Measurements from ENCODE around the gene CD19. TPM values are rescaled to one million over a fixed set of nuclear protein-coding genes. Genes with fewer than 3 reads are reported as not detected.

CD19 gene
- total and polyA plus RNA-seq, 2 of the 8 experiments (the other 6 are each of a cell fraction or from before 2014, with no cell fraction given) = 0.57 to 0.65 TPM

- DNase-seq (ENCODE audit: low read depth in 1 of 2, low spot score in 2 of 2) = no peak
- peaks cover 4% of the 10 kb centered on the region for H3K79me1 ChIP-seq (ENCODE audit: low read depth, low read length)
- H3K56ac ChIP-seq (replicated peaks; ENCODE audit: insufficient read length, low read depth, low read length) = no peak overlapping the region
- H2BK5ac ChIP-seq (ENCODE audit: low read depth, low read length) = no peak overlapping the region
- H4K20me1 ChIP-seq (replicated peaks in 1 of 2; ENCODE audit: control insufficient read depth in 1 of 2, insufficient read depth in 2 of 2, low read length in 2 of 2) = peaks cover 3 to 4% of the 10 kb centered on the region in 2 experiments
- H3K23ac ChIP-seq (ENCODE audit: insufficient read length) = no peak overlapping the region
- H2BK12ac ChIP-seq (ENCODE audit: low read depth, low read length) = no peak overlapping the region
- H2BK120ac ChIP-seq (replicated peaks; ENCODE audit: low read depth, low read length) = no peak overlapping the region
- H3K23me2 ChIP-seq (ENCODE audit: low read depth, low read length) = no peaks in the 10 kb centered on the region
- no peak overlapping the region for H2BK15ac ChIP-seq (ENCODE audit: low read length)
- no peak overlapping the region for H3K14ac ChIP-seq (ENCODE audit: insufficient read length)
- H3K9me3 ChIP-seq (ENCODE audit: insufficient read depth in 2 of 2, low read depth in 1 of 2, low read length in 1 of 2) = no peaks in the 10 kb centered on the region
- H2AFZ ChIP-seq (ENCODE audit: low read length) = no peak overlapping the region
- H3K4me2 ChIP-seq (ENCODE audit: insufficient read depth in 1 of 2, low read depth in 2 of 2, low read length in 2 of 2) = no peak overlapping the region
- WGBS, 2 experiments (ENCODE audit: extremely low coverage in 1 of 2, insufficient coverage in 1 of 2, insufficient read length in 1 of 2, insufficient replicate concordance in 2 of 2, low coverage in 1 of 2, low lambda C conversion rate in 2 of 2, missing lambda C conversion rate in 1 of 2) = 99% methylated on average over 6 of the region's 6 CpGs; no CpG with 5 or more reads in 1 of the 2 experiments
- no peak overlapping the region for H3K18ac ChIP-seq (ENCODE audit: extremely low read depth, low read length)
- no peak overlapping the region for H3K4me3 ChIP-seq (ENCODE audit: extremely low read depth in 1 of 4, insufficient read depth in 2 of 4, low read depth in 3 of 4, low read length in 4 of 4)
- no peaks in the 10 kb centered on the region for H3K4me1 ChIP-seq (replicated peaks in 1 of 4; ENCODE audit: control insufficient read depth in 3 of 4, insufficient read depth in 4 of 4, low read length in 3 of 4)
- POLR2A ChIA-PET (ENCODE audit: partially characterized antibody) = interaction anchor here (0.7 to 1.6 kb wide), 4 partner anchors 8 to 304 kb away, joined by 3 to 4 read pairs (median 4); no protein-coding TSS in a partner anchor
- H4K91ac ChIP-seq (replicated peaks; ENCODE audit: insufficient read length, low read length) = no peak overlapping the region
- H3K27me3 ChIP-seq (replicated peaks in 1 of 4; ENCODE audit: control insufficient read depth in 3 of 4, extremely low read depth in 1 of 4, insufficient read depth in 3 of 4, low read length in 3 of 4) = no peaks in the 10 kb centered on the region
- H3K79me2 ChIP-seq (ENCODE audit: control insufficient read depth in 1 of 2, insufficient read depth in 2 of 2, low read length in 2 of 2) = peaks cover 0 to 1% of the 10 kb centered on the region in 2 experiments; a peak in 1 of 4 replicates
- no peak overlapping the region for H2AK5ac ChIP-seq (ENCODE audit: low read depth, low read length)
- H2BK20ac ChIP-seq (ENCODE audit: low read length) = no peak overlapping the region
- no peak for FAIRE-seq
- H4K8ac ChIP-seq (ENCODE audit: extremely low read depth, insufficient read depth, low read length) = no peak overlapping the region; the same call in 1 of the 2 replicates
- TF ChIP-seq CTBP2 (IDR thresholded peaks at IDR 0.05; ENCODE audit: borderline replicate concordance, insufficient read depth, insufficient read length, low read length) (no peak), KDM1A (IDR thresholded peaks at IDR 0.05; ENCODE audit: borderline replicate concordance, low read length) (no peak), ATF3 (IDR thresholded peaks at IDR 0.05; ENCODE audit: insufficient read depth, low read depth, low read length) (no peak), PHF8 (conservative IDR thresholded peaks at IDR 0.05; ENCODE audit: low read depth, low read length) (no peak), ASH2L (IDR thresholded peaks at IDR 0.05; ENCODE audit: low read length) (no peak), NRF1 (IDR thresholded peaks at IDR 0.05; ENCODE audit: low read depth, low read length) (no peak), FOSL1 (IDR thresholded peaks at IDR 0.05; ENCODE audit: insufficient read depth, low read depth, low read length) (no peak), CBX8 (IDR thresholded peaks at IDR 0.05; ENCODE audit: borderline replicate concordance, low read depth, low read length) (no peak), GTF2F1 (IDR thresholded peaks at IDR 0.05; ENCODE audit: borderline replicate concordance, low read depth, low read length) (no peak), ZNF274 (IDR thresholded peaks at IDR 0.05; ENCODE audit: borderline replicate concordance, extremely low read depth, low read length) (no peak), POLR2AphosphoS5 (IDR thresholded peaks at IDR 0.05; ENCODE audit: low read depth, low read length) (no peak), POLR2A (IDR thresholded peaks at IDR 0.05; ENCODE audit: control extremely low read depth in 1 of 2, low read depth in 2 of 2, low read length in 2 of 2) (no peak), CREB1 (IDR thresholded peaks at IDR 0.05) (no peak)
- CTCF ChIA-PET (ENCODE audit: partially characterized antibody) = no interaction called here
- H3K27ac ChIP-seq (ENCODE audit: low read depth, low read length) = no peak overlapping the region
- peaks cover 32 to 78% (median 65%) of the 10 kb centered on the region in 4 experiments for H3K36me3 ChIP-seq (ENCODE audit: control insufficient read depth in 2 of 4, insufficient read depth in 4 of 4, low read length in 3 of 4)
- H3K4ac ChIP-seq (replicated peaks; ENCODE audit: insufficient read length, low read depth, low read length) = no peak overlapping the region
- no peak overlapping the region for H4K5ac ChIP-seq (ENCODE audit: insufficient read length, low read depth, low read length)
- H3K9ac ChIP-seq (replicated peaks in 1 of 4; ENCODE audit: extremely low read depth in 1 of 4, low read depth in 3 of 4, low read length in 3 of 4) = no peak overlapping the region
These were observed 27.1 kb downstream of the CD19 start for GRCh38 chr16:28958836-28959235.

Measured in H1 (cell line).